ENCODE results near the gene RSPH6A.

Gene RSPH6A

GRCh38 chr19:45764475-45764874 is 50.6 kb downstream of the RSPH6A start:
- Histone ChIP-seq H3K27ac (ENCODE audit: low read depth, low read length) (no peak overlapping the region), H3K4me2 (ENCODE audit: low read depth, low read length, poor library complexity, severe bottlenecking) (no peak overlapping the region), H3K4me3 (ENCODE audit: insufficient read depth, low read length, poor library complexity, severe bottlenecking) (no peak overlapping the region), H3K79me2 (ENCODE audit: insufficient read depth, low read length) (no peaks in the 10 kb centered on the region), H3K9me2 (replicated peaks; ENCODE audit: insufficient read depth, low read length) (no peaks in the 10 kb centered on the region), H3K27me3 (ENCODE audit: low read length) (no peaks in the 10 kb centered on the region), H3K9ac (ENCODE audit: low read length) (no peak overlapping the region), H2AFZ (ENCODE audit: low read depth, low read length, severe bottlenecking) (no peak overlapping the region), H3K36me3 (ENCODE audit: low read length) (no peaks in the 10 kb centered on the region), H4K20me1 (ENCODE audit: low read depth, low read length) (no peaks in the 10 kb centered on the region), H3K9me3 (ENCODE audit: insufficient read depth, low read length) (no peaks in the 10 kb centered on the region), H3F3A (ENCODE audit: insufficient read depth) (no peaks in the 10 kb centered on the region)
- TF ChIP-seq EZH2phosphoT487 (conservative IDR thresholded peaks at IDR 0.05; ENCODE audit: low read length): no peak
- TF ChIP-seq, protein P1, sequence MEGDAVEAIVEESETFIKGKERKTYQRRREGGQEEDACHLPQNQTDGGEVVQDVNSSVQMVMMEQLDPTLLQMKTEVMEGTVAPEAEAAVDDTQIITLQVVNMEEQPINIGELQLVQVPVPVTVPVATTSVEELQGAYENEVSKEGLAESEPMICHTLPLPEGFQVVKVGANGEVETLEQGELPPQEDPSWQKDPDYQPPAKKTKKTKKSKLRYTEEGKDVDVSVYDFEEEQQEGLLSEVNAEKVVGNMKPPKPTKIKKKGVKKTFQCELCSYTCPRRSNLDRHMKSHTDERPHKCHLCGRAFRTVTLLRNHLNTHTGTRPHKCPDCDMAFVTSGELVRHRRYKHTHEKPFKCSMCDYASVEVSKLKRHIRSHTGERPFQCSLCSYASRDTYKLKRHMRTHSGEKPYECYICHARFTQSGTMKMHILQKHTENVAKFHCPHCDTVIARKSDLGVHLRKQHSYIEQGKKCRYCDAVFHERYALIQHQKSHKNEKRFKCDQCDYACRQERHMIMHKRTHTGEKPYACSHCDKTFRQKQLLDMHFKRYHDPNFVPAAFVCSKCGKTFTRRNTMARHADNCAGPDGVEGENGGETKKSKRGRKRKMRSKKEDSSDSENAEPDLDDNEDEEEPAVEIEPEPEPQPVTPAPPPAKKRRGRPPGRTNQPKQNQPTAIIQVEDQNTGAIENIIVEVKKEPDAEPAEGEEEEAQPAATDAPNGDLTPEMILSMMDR (IDR thresholded peaks at IDR 0.05; ENCODE audit: insufficient read depth, low read length, poor library complexity, severe bottlenecking): no peak

DNA sequence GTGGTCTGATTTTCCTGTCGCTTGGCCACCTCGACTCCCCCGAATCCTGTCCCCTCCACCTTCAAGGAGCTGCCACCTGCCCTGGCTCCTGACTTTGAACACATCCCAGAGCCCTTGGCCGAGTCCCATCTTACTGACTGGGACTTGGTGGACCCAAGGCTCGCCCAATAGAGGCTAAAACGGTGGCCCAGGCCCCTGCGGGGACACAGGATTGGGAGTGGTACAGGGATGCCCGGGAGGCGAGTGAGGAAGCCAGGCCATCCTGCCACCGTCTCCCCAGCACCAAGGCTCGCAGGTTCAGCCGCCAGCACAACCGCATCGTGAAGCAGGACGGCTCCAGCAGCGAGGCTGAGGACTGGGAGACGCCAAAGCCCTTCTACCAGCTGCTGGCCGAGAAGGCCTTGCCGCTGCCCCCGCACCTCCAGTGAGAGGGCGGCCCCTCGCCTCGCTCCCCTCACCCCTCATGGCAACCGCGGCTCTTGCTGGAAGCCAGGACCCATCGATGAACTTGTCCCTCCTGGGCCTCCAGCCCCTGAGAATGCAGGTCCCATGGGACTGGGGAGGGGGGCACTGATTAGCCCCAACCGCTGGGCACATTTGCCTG is 51.3 kb downstream of the RSPH6A start:
- Histone ChIP-seq H3K27ac (ENCODE audit: low read depth, low read length) (no peak overlapping the region), H4K20me1 (ENCODE audit: low read depth, low read length) (no peaks in the 10 kb centered on the region), H2AFZ (ENCODE audit: low read depth, low read length, severe bottlenecking) (no peak overlapping the region), H3K36me3 (ENCODE audit: low read length) (no peaks in the 10 kb centered on the region), H3K9me2 (replicated peaks; ENCODE audit: insufficient read depth, low read length) (no peaks in the 10 kb centered on the region), H3F3A (ENCODE audit: insufficient read depth) (no peaks in the 10 kb centered on the region), H3K4me3 (ENCODE audit: insufficient read depth, low read length, poor library complexity, severe bottlenecking) (no peak overlapping the region), H3K79me2 (ENCODE audit: insufficient read depth, low read length) (no peaks in the 10 kb centered on the region), H3K4me2 (ENCODE audit: low read depth, low read length, poor library complexity, severe bottlenecking) (no peak overlapping the region), H3K27me3 (ENCODE audit: low read length) (no peaks in the 10 kb centered on the region), H3K9me3 (ENCODE audit: insufficient read depth, low read length) (no peaks in the 10 kb centered on the region), H3K9ac (ENCODE audit: low read length) (no peak overlapping the region)
- TF ChIP-seq, protein P1 (IDR thresholded peaks at IDR 0.05; ENCODE audit: insufficient read depth, low read length, poor library complexity, severe bottlenecking): no peak
- TF ChIP-seq EZH2phosphoT487 (conservative IDR thresholded peaks at IDR 0.05; ENCODE audit: low read length): no peak

GRCh38 chr19:45762870-45763631 is 52.1 kb downstream of the RSPH6A start:
- H3K36me3 ChIP-seq (ENCODE audit: low read length): no peaks in the 10 kb centered on the region
- no peaks in the 10 kb centered on the region for H3K27me3 ChIP-seq (ENCODE audit: low read length)
- no peaks in the 10 kb centered on the region for H3F3A ChIP-seq (ENCODE audit: insufficient read depth)
- no peak overlapping the region for H3K4me3 ChIP-seq (ENCODE audit: insufficient read depth, low read length, poor library complexity, severe bottlenecking)
- H4K20me1 ChIP-seq (ENCODE audit: low read depth, low read length): no peaks in the 10 kb centered on the region
- H3K9me3 ChIP-seq (ENCODE audit: insufficient read depth, low read length): no peaks in the 10 kb centered on the region
- TF ChIP-seq, protein P1 (IDR thresholded peaks at IDR 0.05; ENCODE audit: insufficient read depth, low read length, poor library complexity, severe bottlenecking): no peak
- TF ChIP-seq EZH2phosphoT487 (conservative IDR thresholded peaks at IDR 0.05; ENCODE audit: low read length): no peak
- H3K9me2 ChIP-seq (replicated peaks; ENCODE audit: insufficient read depth, low read length): no peaks in the 10 kb centered on the region
- no peak overlapping the region for H3K9ac ChIP-seq (ENCODE audit: low read length)
- H3K4me2 ChIP-seq (ENCODE audit: low read depth, low read length, poor library complexity, severe bottlenecking): no peak overlapping the region
- H3K27ac ChIP-seq (ENCODE audit: low read depth, low read length): no peak overlapping the region
- H2AFZ ChIP-seq (ENCODE audit: low read depth, low read length, severe bottlenecking): no peak overlapping the region
- H3K79me2 ChIP-seq (ENCODE audit: insufficient read depth, low read length): no peaks in the 10 kb centered on the region
